Mucosa of rectum (tissue), 2 donors: ENCODE results near the gene BZW2.

ENCODE experiments used
- H3K27ac ChIP-seq, 2 donors: one replicate each; pipeline ENCODE4 v1.7.0; 2013; ENCODE audit warnings: inconsistent platforms in 2 of 2, low read depth in 2 of 2, low read length in 2 of 2
- H3K27me3 ChIP-seq, 2 donors: one replicate each; pipeline ENCODE4 v1.7.0; 2013; ENCODE audit warnings: low read length in 2 of 2; ENCODE audit not compliant: control insufficient read depth in 2 of 2, insufficient read depth in 2 of 2
- H3K36me3 ChIP-seq, 2 donors: one replicate each; pipeline ENCODE4 v1.7.0; 2013; ENCODE audit warnings: low read length in 2 of 2; ENCODE audit not compliant: control insufficient read depth in 2 of 2, insufficient read depth in 2 of 2
- H3K4me1 ChIP-seq, 2 donors: one replicate each; pipeline ENCODE4 v1.7.0; 2013; ENCODE audit warnings: low read length in 2 of 2, mild to moderate bottlenecking in 1 of 2; ENCODE audit not compliant: control insufficient read depth in 2 of 2, insufficient read depth in 2 of 2
- H3K4me3 ChIP-seq, 2 donors: one replicate each; pipeline ENCODE4 v1.7.0; 2013; ENCODE audit warnings: low read length in 2 of 2
- H3K9ac ChIP-seq, 2 donors: one replicate each; pipeline ENCODE4 v1.7.0; 2013; ENCODE audit warnings: low read length in 2 of 2, low read depth in 1 of 2, mild to moderate bottlenecking in 1 of 2
- H3K9me3 ChIP-seq, 2 donors: one replicate each; pipeline ENCODE4 v1.7.0; 2013; ENCODE audit warnings: low read length in 2 of 2; ENCODE audit not compliant: control insufficient read depth in 2 of 2
- donor health status: healthy.
- donor health status: Normal muscosa, but diverticular disease.

BZW2 gene

DNA sequence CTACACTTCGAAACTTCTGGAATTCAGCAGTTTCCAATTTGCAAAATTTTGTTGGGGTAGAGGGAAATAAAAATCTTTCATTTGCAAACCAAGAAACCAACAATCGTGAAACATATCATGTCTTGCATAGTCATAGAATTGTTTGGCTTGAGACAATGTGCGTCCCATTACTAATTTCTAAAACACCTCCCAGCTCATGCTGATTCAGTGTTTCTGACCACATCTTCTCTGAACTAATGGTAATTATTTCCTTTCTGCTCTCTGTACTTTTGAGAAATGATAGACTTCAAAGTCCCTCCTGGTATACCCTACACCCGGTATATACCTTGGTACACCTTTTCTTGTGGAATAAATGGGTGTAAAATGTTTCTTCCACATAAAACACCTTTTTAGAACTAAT lies 65.7 kb downstream of the BZW2 start:
- Histone ChIP-seq H3K9ac (no peak overlapping the region), H3K9me3 (no peaks in the 10 kb centered on the region), H3K4me1 (no peaks in the 10 kb centered on the region), H3K27ac (no peak overlapping the region), H3K27me3 (no peaks in the 10 kb centered on the region), H3K4me3 (no peak overlapping the region), H3K36me3 (peaks cover 0 to under 1% of the 10 kb centered on the region in 2 donors)

DNA sequence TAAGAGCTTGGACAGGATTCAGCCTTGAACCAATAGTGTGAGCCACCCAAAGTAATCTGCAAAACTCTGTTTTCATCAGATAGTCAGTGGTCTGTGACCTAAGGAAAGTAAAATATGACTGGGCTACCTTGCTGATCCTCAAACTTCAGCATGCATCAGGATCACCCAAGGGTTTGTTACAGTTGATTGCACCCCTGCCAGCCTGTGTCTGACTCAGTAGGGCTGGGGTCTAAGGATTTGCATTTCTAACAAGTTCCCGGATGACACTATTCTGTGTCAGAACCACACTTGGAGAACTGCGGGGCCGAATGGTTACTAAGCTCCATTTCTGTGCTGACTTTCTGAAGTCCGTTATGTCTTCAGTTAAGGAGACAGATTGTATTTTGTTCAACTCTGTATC lies 66.9 kb downstream of the BZW2 start:
- H3K9ac ChIP-seq = no peak overlapping the region
- no peaks in the 10 kb centered on the region for H3K36me3 ChIP-seq
- H3K4me3 ChIP-seq = no peak overlapping the region
- no peaks in the 10 kb centered on the region for H3K9me3 ChIP-seq
- H3K4me1 ChIP-seq = no peaks in the 10 kb centered on the region
- H3K27ac ChIP-seq = no peak overlapping the region
- H3K27me3 ChIP-seq = no peaks in the 10 kb centered on the region

DNA sequence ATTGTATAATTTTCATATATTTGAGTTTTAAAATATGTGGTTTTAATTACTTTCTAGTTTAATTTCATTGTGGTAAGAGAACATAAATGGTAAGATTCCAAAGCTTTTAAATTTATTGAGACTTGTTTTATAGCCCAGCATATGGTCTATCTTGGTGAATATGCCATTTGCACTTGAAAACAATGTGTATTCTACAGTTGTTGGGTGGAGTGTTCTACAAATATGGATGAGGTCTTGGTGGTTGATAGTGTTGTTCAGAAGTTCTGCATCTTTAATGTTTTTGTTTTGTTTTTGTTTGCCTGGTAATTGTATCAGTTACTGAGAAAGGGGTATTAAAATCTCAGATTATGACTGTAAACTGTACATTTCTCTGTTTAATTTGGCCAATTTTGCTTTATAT lies 69.9 kb downstream of the BZW2 start:
- Histone ChIP-seq H3K27me3 (no peaks in the 10 kb centered on the region), H3K36me3 (no peaks in the 10 kb centered on the region), H3K4me1 (peaks cover 0 to 13% of the 10 kb centered on the region in 2 donors), H3K9me3 (no peaks in the 10 kb centered on the region), H3K27ac (no peak overlapping the region), H3K9ac (no peak overlapping the region), H3K4me3 (no peak overlapping the region)

DNA sequence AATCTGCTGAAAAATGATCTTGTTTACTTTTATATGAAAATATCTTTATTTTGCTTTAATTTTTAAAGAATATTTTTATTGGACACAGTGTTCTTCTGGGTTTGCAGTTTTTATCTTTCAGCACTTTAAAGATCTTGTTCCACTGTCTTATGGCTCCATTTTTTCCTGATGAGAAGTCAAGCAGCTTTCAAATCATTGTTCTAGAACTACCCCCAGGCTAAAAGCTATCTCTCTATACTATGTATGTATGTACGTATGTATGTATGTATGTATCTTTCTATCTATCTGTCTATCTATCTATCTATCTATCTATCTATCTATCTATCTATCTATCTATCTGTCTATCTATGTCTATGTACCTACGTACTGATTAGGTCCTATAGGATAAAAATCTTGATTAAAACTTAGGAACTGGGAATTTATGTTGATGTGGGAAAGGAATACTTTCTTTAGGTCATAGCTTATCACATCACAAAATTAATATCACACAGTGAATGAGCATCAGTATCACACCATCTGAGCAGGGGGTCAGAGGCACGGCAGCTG lies 72.2 kb downstream of the BZW2 start:
- Histone ChIP-seq H3K27ac (no peak overlapping the region), H3K4me3 (no peak overlapping the region), H3K9ac (no peak overlapping the region), H3K9me3 (no peaks in the 10 kb centered on the region), H3K27me3 (no peaks in the 10 kb centered on the region), H3K4me1 (peaks cover 0 to 13% of the 10 kb centered on the region in 2 donors), H3K36me3 (no peaks in the 10 kb centered on the region)

DNA sequence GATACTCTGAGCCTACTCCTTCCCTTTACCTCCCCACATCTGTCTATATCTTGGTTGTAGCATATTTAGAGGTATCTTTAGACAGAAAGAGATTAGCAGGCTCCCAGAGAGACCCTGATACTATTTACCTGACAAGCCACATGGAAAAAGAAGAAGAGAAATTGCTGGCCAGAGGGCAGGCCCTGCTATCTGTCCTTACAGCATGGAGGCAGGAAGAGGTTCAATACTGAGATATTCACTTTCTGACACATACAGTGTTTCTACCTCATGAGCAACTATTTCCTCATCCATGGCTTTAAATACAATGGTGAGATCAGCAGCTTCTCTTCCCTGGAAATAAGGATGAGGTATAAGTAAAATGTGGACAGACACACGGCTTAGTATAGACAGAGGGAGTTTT lies 73.7 kb downstream of the BZW2 start:
- Histone ChIP-seq H3K27me3 (no peaks in the 10 kb centered on the region), H3K9me3 (no peaks in the 10 kb centered on the region), H3K27ac (peak overlapping the region in 1 of 2 donors; percentile 66), H3K36me3 (no peaks in the 10 kb centered on the region), H3K4me1 (peaks cover 0 to 13% of the 10 kb centered on the region in 2 donors), H3K4me3 (no peak overlapping the region), H3K9ac (no peak overlapping the region)

DNA sequence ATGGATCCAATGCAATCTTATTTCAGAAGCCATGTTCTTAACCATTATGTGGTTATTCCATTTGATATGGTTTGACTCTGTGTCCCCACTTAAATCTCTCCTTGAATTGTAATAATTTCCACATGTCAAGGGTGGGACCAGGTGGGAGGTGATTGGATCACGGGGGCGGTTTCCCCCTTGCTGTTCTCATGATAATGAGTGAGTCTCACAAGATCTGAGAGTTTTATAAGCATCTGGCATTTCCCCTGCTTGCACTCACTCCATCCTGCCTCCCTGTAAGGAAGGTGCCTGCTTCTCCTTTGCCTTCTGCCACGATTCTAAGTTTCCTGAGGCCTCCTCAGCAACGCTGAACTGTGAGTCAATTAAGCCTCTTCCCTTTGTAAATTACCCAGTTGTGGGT lies 75.6 kb downstream of the BZW2 start:
- Histone ChIP-seq H3K4me3 (no peak overlapping the region), H3K27ac (no peak overlapping the region), H3K9ac (no peak overlapping the region), H3K27me3 (no peaks in the 10 kb centered on the region), H3K4me1 (peaks cover 0 to 13% of the 10 kb centered on the region in 2 donors), H3K9me3 (no peaks in the 10 kb centered on the region), H3K36me3 (no peaks in the 10 kb centered on the region)

DNA sequence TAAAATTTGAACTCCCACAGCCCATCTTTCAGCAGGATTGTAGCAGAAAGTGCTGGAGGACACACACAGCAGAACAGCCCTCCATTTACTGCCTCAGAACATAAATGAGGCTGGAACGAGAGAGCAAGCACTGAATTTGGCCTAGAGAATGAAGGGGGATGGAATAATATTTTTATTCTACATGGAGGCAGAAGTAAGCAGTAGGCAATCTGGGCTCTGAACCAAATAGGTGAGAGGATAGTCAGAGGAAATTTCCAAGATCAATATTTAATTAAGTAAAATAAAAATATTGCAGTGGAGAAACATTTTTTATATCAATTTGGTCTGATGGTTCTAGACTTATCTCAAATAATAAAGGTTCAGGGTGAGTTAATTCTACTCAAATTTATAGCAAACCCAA lies 78.4 kb downstream of the BZW2 start:
- Histone ChIP-seq H3K9ac (no peak overlapping the region), H3K4me3 (no peak overlapping the region), H3K27ac (no peak overlapping the region), H3K4me1 (peaks cover 0 to 6% of the 10 kb centered on the region in 2 donors), H3K27me3 (no peaks in the 10 kb centered on the region), H3K36me3 (no peaks in the 10 kb centered on the region), H3K9me3 (no peaks in the 10 kb centered on the region)

DNA sequence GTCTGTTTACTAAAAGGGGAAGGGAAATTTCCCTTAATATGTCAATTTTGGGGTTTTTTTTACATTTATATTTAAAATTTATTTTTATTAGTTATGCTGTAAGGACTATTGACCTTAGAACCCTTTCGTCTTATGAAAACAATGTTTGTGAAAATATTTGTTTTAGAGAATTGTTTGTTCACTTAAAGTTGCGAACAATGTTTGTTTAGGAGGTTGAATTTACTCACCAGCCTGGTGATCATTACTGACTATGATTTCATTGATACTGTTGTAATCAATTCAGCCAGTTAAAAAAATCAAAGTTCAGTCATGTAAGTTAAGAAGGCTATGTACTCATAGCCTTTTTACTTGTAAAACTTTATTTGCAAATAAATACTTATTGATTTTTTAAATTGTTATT lies 80.2 kb downstream of the BZW2 start:
- H3K27me3 ChIP-seq = no peaks in the 10 kb centered on the region

DNA sequence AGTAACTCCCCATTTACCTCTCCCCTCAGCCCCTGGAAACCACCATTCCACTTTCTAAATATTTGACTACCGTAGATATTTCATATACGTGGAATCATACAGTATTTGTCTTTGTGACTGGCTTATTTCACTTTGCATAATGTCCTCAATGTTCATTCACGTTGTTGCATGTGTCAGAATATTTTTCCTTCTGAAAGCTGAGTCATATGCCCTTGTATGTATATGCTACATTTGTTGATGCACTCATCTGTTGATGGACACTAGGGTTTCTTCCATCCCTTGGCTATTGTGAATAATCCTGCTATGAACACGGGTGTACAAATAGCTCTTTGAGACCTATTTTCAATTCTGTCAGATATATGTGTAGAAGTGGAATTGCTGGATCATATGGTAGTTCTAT lies 81.8 kb downstream of the BZW2 start:
- Histone ChIP-seq H3K9me3 (no peaks in the 10 kb centered on the region), H3K27ac (no peak overlapping the region), H3K27me3 (no peaks in the 10 kb centered on the region), H3K36me3 (no peaks in the 10 kb centered on the region), H3K4me3 (no peak overlapping the region), H3K4me1 (no peaks in the 10 kb centered on the region), H3K9ac (no peak overlapping the region)

More for the DNA sequence above, 80.2 kb downstream of the BZW2 start:
- Histone ChIP-seq H3K4me1 (no peaks in the 10 kb centered on the region), H3K27ac (no peak overlapping the region), H3K4me3 (no peak overlapping the region), H3K9me3 (no peaks in the 10 kb centered on the region), H3K36me3 (no peaks in the 10 kb centered on the region), H3K9ac (no peak overlapping the region)

DNA sequence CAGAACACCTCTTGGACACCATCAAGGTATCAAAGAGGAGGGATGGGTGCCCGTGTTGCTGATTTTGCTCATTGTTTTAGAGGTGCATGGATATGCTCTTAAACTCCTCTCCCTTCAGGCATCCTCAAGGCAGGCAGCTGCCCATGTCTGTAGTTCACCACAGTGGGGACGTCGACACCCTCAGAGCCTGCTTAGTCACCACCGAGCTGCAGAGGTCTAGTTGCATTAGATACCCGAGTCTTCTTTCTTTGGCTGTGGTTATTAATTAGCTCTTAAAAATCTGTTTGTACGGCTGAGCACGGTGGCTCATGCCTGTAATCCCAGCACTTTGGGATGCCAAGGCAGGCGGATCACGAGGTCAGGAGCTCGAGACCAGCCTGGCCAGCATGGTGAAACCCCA lies 82.8 kb downstream of the BZW2 start:
- H3K36me3 ChIP-seq = no peaks in the 10 kb centered on the region
- no peaks in the 10 kb centered on the region for H3K27me3 ChIP-seq
- H3K27ac ChIP-seq = no peak overlapping the region
- H3K9ac ChIP-seq = no peak overlapping the region
- no peaks in the 10 kb centered on the region for H3K4me1 ChIP-seq
- H3K4me3 ChIP-seq = no peak overlapping the region
- H3K9me3 ChIP-seq = no peaks in the 10 kb centered on the region

DNA sequence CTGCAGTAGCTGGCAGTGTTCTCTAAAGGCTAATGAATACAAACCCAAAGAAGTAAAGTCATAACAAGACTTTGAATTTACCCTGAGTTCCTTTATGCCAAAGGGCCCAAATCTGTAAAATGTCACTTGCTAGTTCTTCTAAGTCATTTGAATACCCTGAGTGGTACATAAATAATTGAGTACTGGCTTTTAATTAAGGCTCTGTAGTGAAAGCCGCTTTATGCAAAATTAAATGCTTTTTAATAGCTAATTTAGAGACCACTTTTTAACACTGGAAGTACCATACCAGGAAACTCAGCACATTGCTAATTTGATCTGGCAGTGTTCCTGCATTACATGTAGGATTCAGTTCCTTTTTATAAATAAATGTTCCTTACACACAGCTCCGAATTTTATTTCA lies 83.6 kb downstream of the BZW2 start:
- Histone ChIP-seq H3K27me3 (no peaks in the 10 kb centered on the region), H3K4me1 (no peaks in the 10 kb centered on the region), H3K9me3 (no peaks in the 10 kb centered on the region), H3K36me3 (no peaks in the 10 kb centered on the region), H3K4me3 (no peak overlapping the region), H3K27ac (no peak overlapping the region), H3K9ac (no peak overlapping the region)
